ENCODE measurements around the gene DNAH6. TPM values are rescaled to one million over a fixed set of nuclear protein-coding genes. Genes with fewer than 3 reads are reported as not detected.

DNAH6 gene
- total and polyA plus RNA-seq, 10 of the 15 experiments (the other 5 are each of a cell fraction or from before 2014, with no cell fraction given): 0.07 to 1.0 (median 0.29) TPM

- H3K4me1 ChIP-seq (ENCODE audit: control insufficient read depth, insufficient read depth, low read length): no peaks in the 10 kb centered on the region
- no peak overlapping the region for H3K9ac ChIP-seq (ENCODE audit: control insufficient read depth, insufficient read depth, low read length)
- no peak for ATAC-seq
- no peak overlapping the region for H3K27ac ChIP-seq (ENCODE audit: control insufficient read depth, insufficient read depth)
- no peaks in the 10 kb centered on the region for H4K20me1 ChIP-seq (ENCODE audit: control insufficient read depth, insufficient read depth)
- intact Hi-C loops (cut with micrococcal nuclease; ENCODE audit: unreplicated experiment) (no loop called here), in situ Hi-C loops (cut with MboI) (loop anchor here (5.0 to 10.0 kb wide), 2 partner anchors 381 to 803 kb away; no protein-coding TSS in a partner anchor)
- WGBS (ENCODE audit: insufficient coverage, insufficient replicate concordance, low lambda C conversion rate, missing lambda C conversion rate): 84% methylated on average over 6 of the region's 6 CpGs
- DNase-seq (ENCODE audit: low read depth, low spot score): no peak
- CTCF ChIA-PET: interaction anchor here (1.0 kb wide), 1 partner anchor 808 kb away, joined by 3 read pairs; no protein-coding TSS in a partner anchor
- no peak overlapping the region for H3K4me2 ChIP-seq (ENCODE audit: control insufficient read depth, insufficient read depth)
- H3K79me2 ChIP-seq (ENCODE audit: control insufficient read depth, insufficient read depth, low read length): no peaks in the 10 kb centered on the region
- RAD21 ChIA-PET (ENCODE audit: unreplicated experiment): interaction anchor here (1.5 to 1.8 kb wide), 2 partner anchors 30 to 434 kb away, joined by 3 to 7 read pairs; no protein-coding TSS in a partner anchor
- no peak overlapping the region for H2AFZ ChIP-seq (ENCODE audit: control insufficient read depth, low read depth, low read length)
- H3K27me3 ChIP-seq (replicated peaks in 1 of 2; ENCODE audit: control insufficient read depth in 2 of 2, insufficient read depth in 2 of 2, low read length in 1 of 2): no peaks in the 10 kb centered on the region
- no peak for FAIRE-seq
- H3K36me3 ChIP-seq (ENCODE audit: control insufficient read depth in 2 of 2, insufficient read depth in 2 of 2, low read length in 1 of 2): no peaks in the 10 kb centered on the region
- no TSS peak for BruUV-seq (replicated peaks)
- SMC1A ChIA-PET (ENCODE audit: uncharacterized antibody, unreplicated experiment): interaction anchor here (1.2 to 1.3 kb wide), 2 partner anchors 23 to 366 kb away, joined by 3 read pairs; no protein-coding TSS in a partner anchor
- no peaks in the 10 kb centered on the region for H3K9me3 ChIP-seq (replicated peaks; ENCODE audit: control insufficient read depth, insufficient read depth, low read length)
- POLR2A ChIA-PET: no interaction called here
- H3K4me3 ChIP-seq: no peak overlapping the region
- TF ChIP-seq CUX1 (IDR thresholded peaks at IDR 0.05; ENCODE audit: insufficient replicate concordance, low read depth, low read length) (no peak), MEF2A (IDR thresholded peaks at IDR 0.05; ENCODE audit: insufficient read depth, low read depth, low read length) (no peak), SKIL (IDR thresholded peaks at IDR 0.05; ENCODE audit: low read depth, poor library complexity, severe bottlenecking) (no peak), BCLAF1 (IDR thresholded peaks at IDR 0.05) (no peak), RBBP5 (conservative IDR thresholded peaks at IDR 0.05) (no peak), ZNF217 (IDR thresholded peaks at IDR 0.05) (no peak), YY1 (IDR thresholded peaks at IDR 0.05; ENCODE audit: low read depth, low read length) (no peak), PKNOX1 (IDR thresholded peaks at IDR 0.05) (no peak), LARP7 (IDR thresholded peaks at IDR 0.05) (no peak), MXI1 (IDR thresholded peaks at IDR 0.05; ENCODE audit: low read depth, low read length) (no peak)
These were observed 24.6 kb upstream of the DNAH6 start for GRCh38 chr2:84491741-84492140.

Data from GM12878 (cell line).